Activated naive CD8-positive, alpha-beta T cell (primary cell): ENCODE results near the gene SPTBN1.

Source experiments
- H3K27ac Mint-ChIP-seq: one replicate; pipeline ENCODE4 v1.8.0; 2021; ENCODE audit warnings: mixed read lengths
- H3K27me3 Mint-ChIP-seq: one replicate; pipeline ENCODE4 v1.8.0; 2021; ENCODE audit warnings: mixed read lengths
- H3K36me3 Mint-ChIP-seq: one replicate; pipeline ENCODE4 v1.8.0; 2021; ENCODE audit warnings: mixed read lengths
- H3K4me1 Mint-ChIP-seq: one replicate; pipeline ENCODE4 v1.8.0; 2021; ENCODE audit warnings: low read depth, mixed read lengths
- H3K4me3 Mint-ChIP-seq: one replicate; pipeline ENCODE4 v1.8.0; 2021; ENCODE audit warnings: mild to moderate bottlenecking, mixed read lengths
- H3K9me3 Mint-ChIP-seq: one replicate; pipeline ENCODE4 v1.8.0; 2021; ENCODE audit warnings: low read depth, mixed read lengths

The SPTBN1 gene

GRCh38 chr2:54590216-54591120 is 134.3 kb downstream of the SPTBN1 start:
- Mint-ChIP-seq H3K36me3 (peaks cover 3% of the 10 kb centered on the region), H3K4me1 (peaks cover 88% of the 10 kb centered on the region), H3K9me3 (no peaks in the 10 kb centered on the region), H3K27ac (peak overlapping the region; percentile 95), H3K27me3 (no peaks in the 10 kb centered on the region), H3K4me3 (peak overlapping the region; percentile 49)

- Mint-ChIP-seq H3K4me1 (peaks cover 89% of the 10 kb centered on the region), H3K9me3 (no peaks in the 10 kb centered on the region), H3K27me3 (no peaks in the 10 kb centered on the region), H3K27ac (peak overlapping the region; percentile 95), H3K4me3 (peak overlapping the region; percentile 49), H3K36me3 (peaks cover 3% of the 10 kb centered on the region)
These were observed 135.4 kb downstream of the SPTBN1 start for GRCh38 chr2:54591551-54591950.

GRCh38 chr2:54593249-54593648 is 137.1 kb downstream of the SPTBN1 start:
- Mint-ChIP-seq H3K27ac (peak overlapping the region; percentile 93), H3K9me3 (no peaks in the 10 kb centered on the region), H3K27me3 (no peaks in the 10 kb centered on the region), H3K4me3 (peak overlapping the region; percentile 55), H3K4me1 (peaks cover 89% of the 10 kb centered on the region), H3K36me3 (peaks cover 3% of the 10 kb centered on the region)

GRCh38 chr2:54594048-54594447 is 137.9 kb downstream of the SPTBN1 start:
- Mint-ChIP-seq H3K4me3 (no peak overlapping the region), H3K27me3 (no peaks in the 10 kb centered on the region), H3K9me3 (no peaks in the 10 kb centered on the region), H3K36me3 (peaks cover 5% of the 10 kb centered on the region), H3K4me1 (peaks cover 89% of the 10 kb centered on the region), H3K27ac (peak overlapping the region; percentile 46)

- no peaks in the 10 kb centered on the region for H3K9me3 Mint-ChIP-seq
- H3K27ac Mint-ChIP-seq, result peak overlapping the region; percentile 99
- H3K4me3 Mint-ChIP-seq, result peak overlapping the region; percentile 82
- peaks cover 90% of the 10 kb centered on the region for H3K4me1 Mint-ChIP-seq
- H3K27me3 Mint-ChIP-seq, result no peaks in the 10 kb centered on the region
- H3K36me3 Mint-ChIP-seq, result peaks cover 12% of the 10 kb centered on the region
These were observed 139.2 kb downstream of the SPTBN1 start for GRCh38 chr2:54595161-54595803.

- H3K4me3 Mint-ChIP-seq, result peak overlapping the region; percentile 82
- H3K27ac Mint-ChIP-seq, result peak overlapping the region; percentile 99
- no peaks in the 10 kb centered on the region for H3K27me3 Mint-ChIP-seq
- H3K36me3 Mint-ChIP-seq, result peaks cover 12% of the 10 kb centered on the region
- no peaks in the 10 kb centered on the region for H3K9me3 Mint-ChIP-seq
- peaks cover 90% of the 10 kb centered on the region for H3K4me1 Mint-ChIP-seq
These were observed 140.1 kb downstream of the SPTBN1 start for GRCh38 chr2:54595999-54596902.

GRCh38 chr2:54597153-54597848 is 141.2 kb downstream of the SPTBN1 start:
- peaks cover 12% of the 10 kb centered on the region for H3K36me3 Mint-ChIP-seq
- no peaks in the 10 kb centered on the region for H3K27me3 Mint-ChIP-seq
- peak overlapping the region; percentile 99 for H3K27ac Mint-ChIP-seq
- H3K4me1 Mint-ChIP-seq, result peaks cover 92% of the 10 kb centered on the region
- H3K4me3 Mint-ChIP-seq, result peak overlapping the region; percentile 82
- H3K9me3 Mint-ChIP-seq, result no peaks in the 10 kb centered on the region

- Mint-ChIP-seq H3K36me3 (peaks cover 12% of the 10 kb centered on the region), H3K27me3 (no peaks in the 10 kb centered on the region), H3K9me3 (no peaks in the 10 kb centered on the region), H3K4me3 (peak overlapping the region; percentile 20), H3K27ac (peak overlapping the region; percentile 99), H3K4me1 (peaks cover 93% of the 10 kb centered on the region)
These were observed 142.5 kb downstream of the SPTBN1 start for GRCh38 chr2:54598347-54599325.

- peak overlapping the region; percentile 99 for H3K27ac Mint-ChIP-seq
- peaks cover 12% of the 10 kb centered on the region for H3K36me3 Mint-ChIP-seq
- H3K4me3 Mint-ChIP-seq, result peak overlapping the region; percentile 20
- H3K27me3 Mint-ChIP-seq, result no peaks in the 10 kb centered on the region
- peaks cover 96% of the 10 kb centered on the region for H3K4me1 Mint-ChIP-seq
- H3K9me3 Mint-ChIP-seq, result no peaks in the 10 kb centered on the region
These were observed 143.2 kb downstream of the SPTBN1 start for GRCh38 chr2:54599326-54599710.

- Mint-ChIP-seq H3K27ac (peak overlapping the region; percentile 99), H3K4me1 (peaks cover 99% of the 10 kb centered on the region), H3K4me3 (peak overlapping the region; percentile 4), H3K36me3 (peaks cover 12% of the 10 kb centered on the region), H3K9me3 (no peaks in the 10 kb centered on the region), H3K27me3 (no peaks in the 10 kb centered on the region)
These were observed 143.8 kb downstream of the SPTBN1 start for GRCh38 chr2:54599914-54600313.

GRCh38 chr2:54601339-54601738 is 145.2 kb downstream of the SPTBN1 start:
- Mint-ChIP-seq H3K4me1 (peaks cover 100% of the 10 kb centered on the region), H3K9me3 (no peaks in the 10 kb centered on the region), H3K4me3 (peak overlapping the region; percentile 20), H3K27me3 (no peaks in the 10 kb centered on the region), H3K27ac (peak overlapping the region; percentile 96), H3K36me3 (peaks cover 12% of the 10 kb centered on the region)

GRCh38 chr2:54602736-54603322 is 146.7 kb downstream of the SPTBN1 start:
- H3K27ac Mint-ChIP-seq, result peak overlapping the region; percentile 96
- peaks cover 12% of the 10 kb centered on the region for H3K36me3 Mint-ChIP-seq
- H3K27me3 Mint-ChIP-seq, result no peaks in the 10 kb centered on the region
- H3K4me1 Mint-ChIP-seq, result peaks cover 94% of the 10 kb centered on the region
- H3K4me3 Mint-ChIP-seq, result peak overlapping the region; percentile 57
- H3K9me3 Mint-ChIP-seq, result no peaks in the 10 kb centered on the region

GRCh38 chr2:54603357-54603756 is 147.2 kb downstream of the SPTBN1 start:
- H3K36me3 Mint-ChIP-seq, result peaks cover 15% of the 10 kb centered on the region
- peak overlapping the region; percentile 96 for H3K27ac Mint-ChIP-seq
- H3K4me3 Mint-ChIP-seq, result peak overlapping the region; percentile 57
- peaks cover 94% of the 10 kb centered on the region for H3K4me1 Mint-ChIP-seq
- H3K27me3 Mint-ChIP-seq, result no peaks in the 10 kb centered on the region
- H3K9me3 Mint-ChIP-seq, result no peaks in the 10 kb centered on the region
